ENCODE measurements around the gene ZNF835. TPM values are rescaled to one million over a fixed set of nuclear protein-coding genes. Genes with fewer than 3 reads are reported as not detected.
"Not testable (repeated sequence)": the region's sequence is repeated elsewhere in the genome, so short reads cannot be mapped to it uniquely, and the experiment has no call there.

Gene ZNF835
- total and polyA plus RNA-seq, 10 of the 15 experiments (the other 5 are each of a cell fraction or from before 2014, with no cell fraction given), result not detected

DNA sequence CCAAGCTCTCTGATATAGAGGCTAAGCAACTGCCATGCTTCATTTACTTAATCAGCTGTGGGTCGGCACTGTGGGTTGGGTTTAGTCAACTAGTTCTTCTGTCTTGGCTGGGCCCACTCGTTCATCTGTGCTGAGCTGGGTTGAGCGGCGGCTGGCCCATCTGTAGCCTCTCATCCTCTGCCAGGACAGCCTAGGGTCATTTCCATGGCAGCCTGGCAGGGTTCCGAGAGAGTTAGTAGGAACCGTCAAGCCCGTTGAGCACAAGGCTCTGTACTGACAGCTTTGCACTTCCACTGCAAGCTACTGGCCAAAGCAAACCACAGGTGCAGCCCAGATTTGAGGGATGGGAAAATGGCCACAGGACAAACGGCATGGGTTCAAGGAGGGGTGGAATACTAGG, 6.6 kb upstream of the ZNF835 start:
- POLR2A ChIA-PET, result no interaction called here
- no peaks in the 10 kb centered on the region for H3K4me1 ChIP-seq (ENCODE audit: control insufficient read depth, insufficient read depth, low read length)
- no peak overlapping the region for H3K9ac ChIP-seq (ENCODE audit: control insufficient read depth, insufficient read depth, low read length)
- no TSS peak for BruUV-seq (replicated peaks)
- ATAC-seq (no peak), DNase-seq (ENCODE audit: low read depth, low spot score) (no peak), FAIRE-seq (no peak)
- no peak overlapping the region for H3K27ac ChIP-seq (ENCODE audit: control insufficient read depth, insufficient read depth)
- no peaks in the 10 kb centered on the region for H3K79me2 ChIP-seq (ENCODE audit: control insufficient read depth, insufficient read depth, low read length)
- TF ChIP-seq, protein P1, sequence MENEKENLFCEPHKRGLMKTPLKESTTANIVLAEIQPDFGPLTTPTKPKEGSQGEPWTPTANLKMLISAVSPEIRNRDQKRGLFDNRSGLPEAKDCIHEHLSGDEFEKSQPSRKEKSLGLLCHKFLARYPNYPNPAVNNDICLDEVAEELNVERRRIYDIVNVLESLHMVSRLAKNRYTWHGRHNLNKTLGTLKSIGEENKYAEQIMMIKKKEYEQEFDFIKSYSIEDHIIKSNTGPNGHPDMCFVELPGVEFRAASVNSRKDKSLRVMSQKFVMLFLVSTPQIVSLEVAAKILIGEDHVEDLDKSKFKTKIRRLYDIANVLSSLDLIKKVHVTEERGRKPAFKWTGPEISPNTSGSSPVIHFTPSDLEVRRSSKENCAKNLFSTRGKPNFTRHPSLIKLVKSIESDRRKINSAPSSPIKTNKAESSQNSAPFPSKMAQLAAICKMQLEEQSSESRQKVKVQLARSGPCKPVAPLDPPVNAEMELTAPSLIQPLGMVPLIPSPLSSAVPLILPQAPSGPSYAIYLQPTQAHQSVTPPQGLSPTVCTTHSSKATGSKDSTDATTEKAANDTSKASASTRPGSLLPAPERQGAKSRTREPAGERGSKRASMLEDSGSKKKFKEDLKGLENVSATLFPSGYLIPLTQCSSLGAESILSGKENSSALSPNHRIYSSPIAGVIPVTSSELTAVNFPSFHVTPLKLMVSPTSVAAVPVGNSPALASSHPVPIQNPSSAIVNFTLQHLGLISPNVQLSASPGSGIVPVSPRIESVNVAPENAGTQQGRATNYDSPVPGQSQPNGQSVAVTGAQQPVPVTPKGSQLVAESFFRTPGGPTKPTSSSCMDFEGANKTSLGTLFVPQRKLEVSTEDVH (IDR thresholded peaks at IDR 0.05; ENCODE audit: low read depth, partially characterized antibody), result no peak
- TF ChIP-seq TAF1 (IDR thresholded peaks at IDR 0.05; ENCODE audit: borderline replicate concordance, low read depth, low read length), result no peak
- TF ChIP-seq CREB1 (IDR thresholded peaks at IDR 0.05; ENCODE audit: low read depth), result no peak
- TF ChIP-seq ZNF24 (IDR thresholded peaks at IDR 0.05), result no peak
- TF ChIP-seq SIN3A (IDR thresholded peaks at IDR 0.05; ENCODE audit: low read depth, low read length), result no peak
- TF ChIP-seq POU2F2 (IDR thresholded peaks at IDR 0.05; ENCODE audit: borderline replicate concordance, low read depth, low read length), result no peak
- no peak for TF ChIP-seq PAX8 (IDR thresholded peaks at IDR 0.05)
- no peak for TF ChIP-seq SMARCA5 (IDR thresholded peaks at IDR 0.05)
- intact Hi-C loops (cut with micrococcal nuclease; ENCODE audit: unreplicated experiment), result no loop called here
- H3K36me3 ChIP-seq (ENCODE audit: control insufficient read depth in 2 of 2, insufficient read depth in 2 of 2, low read length in 1 of 2), result no peaks in the 10 kb centered on the region
- in situ Hi-C loops (cut with MboI), result no loop called here
- CTCF ChIA-PET, result no interaction called here
- WGBS (ENCODE audit: insufficient coverage, insufficient replicate concordance, low lambda C conversion rate, missing lambda C conversion rate), result 58% methylated on average over 8 of the region's 8 CpGs
- RAD21 ChIA-PET (ENCODE audit: unreplicated experiment), result no interaction called here
- no peaks in the 10 kb centered on the region for H4K20me1 ChIP-seq (ENCODE audit: control insufficient read depth, insufficient read depth)
- no peak overlapping the region for H3K4me2 ChIP-seq (ENCODE audit: control insufficient read depth, insufficient read depth)
- H3K9me3 ChIP-seq (replicated peaks; ENCODE audit: control insufficient read depth, insufficient read depth, low read length), result no peaks in the 10 kb centered on the region; the same call in 1 of the 3 replicates
- no peak overlapping the region for H2AFZ ChIP-seq (ENCODE audit: control insufficient read depth, low read depth, low read length)
- H3K27me3 ChIP-seq (replicated peaks in 1 of 2; ENCODE audit: control insufficient read depth in 2 of 2, insufficient read depth in 2 of 2, low read length in 1 of 2), result no peaks in the 10 kb centered on the region
- H3K4me3 ChIP-seq, result no peak overlapping the region
- SMC1A ChIA-PET (ENCODE audit: uncharacterized antibody, unreplicated experiment), result no interaction called here

- in situ Hi-C loops (cut with MboI); BruUV-seq (replicated peaks); RAD21 ChIA-PET (ENCODE audit: unreplicated experiment); H3K4me3 ChIP-seq; ATAC-seq; intact Hi-C loops (cut with micrococcal nuclease; ENCODE audit: unreplicated experiment); H3K36me3 ChIP-seq (ENCODE audit: control insufficient read depth in 2 of 2, insufficient read depth in 2 of 2, low read length in 1 of 2); H3K79me2 ChIP-seq (ENCODE audit: control insufficient read depth, insufficient read depth, low read length); FAIRE-seq; H3K27me3 ChIP-seq (replicated peaks in 1 of 2; ENCODE audit: control insufficient read depth in 2 of 2, insufficient read depth in 2 of 2, low read length in 1 of 2); H3K9me3 ChIP-seq (replicated peaks; ENCODE audit: control insufficient read depth, insufficient read depth, low read length); SMC1A ChIA-PET (ENCODE audit: uncharacterized antibody, unreplicated experiment); POLR2A ChIA-PET; CTCF ChIA-PET; H2AFZ ChIP-seq (ENCODE audit: control insufficient read depth, low read depth, low read length); H3K4me2 ChIP-seq (ENCODE audit: control insufficient read depth, insufficient read depth); DNase-seq (ENCODE audit: low read depth, low spot score); H3K9ac ChIP-seq (ENCODE audit: control insufficient read depth, insufficient read depth, low read length); H3K27ac ChIP-seq (ENCODE audit: control insufficient read depth, insufficient read depth); H4K20me1 ChIP-seq (ENCODE audit: control insufficient read depth, insufficient read depth); H3K4me1 ChIP-seq (ENCODE audit: control insufficient read depth, insufficient read depth, low read length): not testable (repeated sequence)
- WGBS (ENCODE audit: insufficient coverage, insufficient replicate concordance, low lambda C conversion rate, missing lambda C conversion rate), result 68% methylated on average over 2 of the region's 2 CpGs
These were observed 1.1 kb upstream of the ZNF835 start for GRCh38 chr19:56672610-56673009.

All from GM12878 (cell line).